IMR-90 (cell line): ENCODE measurements around the gene PAPSS1. TPM values are rescaled to one million over a fixed set of nuclear protein-coding genes. Genes with fewer than 3 reads are reported as not detected.
A peak's percentile ranks its signal among the peaks of the same experiment; 100 is the strongest.

Experiments
- ATAC-seq: fragments of 200-7000 bp; cut with Tn5 transposase; 2 replicates; pipeline ENCODE4 v1.9.1; 2020; ENCODE audit warnings: low read depth, mild to moderate bottlenecking, moderate library complexity
- BruUV-seq: library from RNA; stranded (reverse); fragments of 400-500 nt; replicated peaks from 2 replicates; lab custom pipeline; 2021; lab: Mats Ljungman, UMichigan
- CTCF ChIA-PET: fragments of 300-600 bp; formaldehyde crosslinking; extraction: SDS; loops from one replicate; lab custom pipeline; 2021; ENCODE audit warnings: antibody characterized with exemption; lab: Yijun Ruan, JAX
- POLR2A ChIA-PET: fragments of 300-600 bp; sonication (Branson Sonifier 250); formaldehyde crosslinking; loops from one replicate; lab custom pipeline; 2022; ENCODE audit warnings: antibody characterized with exemption; ENCODE audit not compliant: unreplicated experiment; lab: Charles Lee
- DNase-seq: peaks from one replicate; pipeline ENCODE4 v3.0.0; 2013
- H2AFZ ChIP-seq: replicated peaks from 2 replicates; pipeline ENCODE3; 2013; ENCODE audit warnings: low read length, mild to moderate bottlenecking; ENCODE audit not compliant: poor library complexity
- H2AK5ac ChIP-seq: 2 replicates; pipeline ENCODE4 v1.6.1; 2013; ENCODE audit warnings: low read depth, low read length, inconsistent platforms
- H2AK9ac ChIP-seq: replicated peaks from 2 replicates; pipeline ENCODE3; 2013; ENCODE audit warnings: mild to moderate bottlenecking, low read depth, low read length, moderate library complexity; ENCODE audit not compliant: poor library complexity
- H2BK120ac ChIP-seq: 2 replicates; pipeline ENCODE4 v1.6.1; 2013; ENCODE audit warnings: low read depth, low read length, inconsistent platforms
- H2BK15ac ChIP-seq: 3 replicates; pipeline ENCODE4 v1.6.1; 2013; ENCODE audit warnings: low read depth, low read length, inconsistent platforms
- H2BK20ac ChIP-seq: 2 replicates; pipeline ENCODE4 v1.6.1; 2013; ENCODE audit warnings: low read depth, mild to moderate bottlenecking, inconsistent platforms, low read length, moderate library complexity
- H2BK5ac ChIP-seq: 2 replicates; pipeline ENCODE4 v1.6.1; 2013; ENCODE audit warnings: mild to moderate bottlenecking, low read depth, low read length, inconsistent platforms; ENCODE audit not compliant: poor library complexity, severe bottlenecking
- H3K14ac ChIP-seq: replicated peaks from 2 replicates; pipeline ENCODE4 v1.6.1; 2013; ENCODE audit warnings: low read depth, low read length, inconsistent platforms
- H3K18ac ChIP-seq: 2 replicates; pipeline ENCODE4 v1.6.1; 2013; ENCODE audit warnings: low read depth, low read length, control low read depth
- H3K23ac ChIP-seq: 2 replicates; pipeline ENCODE4 v1.6.1; 2013; ENCODE audit warnings: low read depth, low read length, inconsistent platforms
- H3K27ac ChIP-seq: 2 replicates; pipeline ENCODE4 v1.5.1; 2013; ENCODE audit warnings: mild to moderate bottlenecking, control low read depth, low read length; ENCODE audit not compliant: insufficient read depth
- H3K27me3 ChIP-seq: 2 replicates; pipeline ENCODE4 v1.6.1; 2013; ENCODE audit warnings: low read length; ENCODE audit not compliant: control insufficient read depth, insufficient read depth
- H3K36me3 ChIP-seq: 2 replicates; pipeline ENCODE4 v1.6.1; 2013; ENCODE audit warnings: low read length, mixed read lengths; ENCODE audit not compliant: control insufficient read depth, insufficient read depth
- H3K4ac ChIP-seq: 2 replicates; pipeline ENCODE4 v1.6.1; 2013; ENCODE audit warnings: low read depth, low read length, inconsistent platforms
- H3K4me1 ChIP-seq: 2 replicates; pipeline ENCODE4 v1.6.1; 2013; ENCODE audit warnings: low read length, mixed read lengths; ENCODE audit not compliant: control insufficient read depth, insufficient read depth
- H3K4me2 ChIP-seq: 2 replicates; pipeline ENCODE4 v1.6.1; 2013; ENCODE audit warnings: low read depth, mild to moderate bottlenecking, control low read depth, low read length, moderate library complexity
- H3K4me3 ChIP-seq: 2 replicates; pipeline ENCODE4 v1.5.1; 2013; ENCODE audit warnings: low read depth, mild to moderate bottlenecking, control low read depth, low read length, moderate library complexity; ENCODE audit not compliant: insufficient read depth
- H3K56ac ChIP-seq: 2 replicates; pipeline ENCODE4 v1.6.1; 2013; ENCODE audit warnings: low read length, inconsistent platforms; ENCODE audit not compliant: insufficient read depth; ENCODE audit errors: extremely low read depth
- H3K79me1 ChIP-seq, 2 experiments: 2 replicates each; pipeline ENCODE4 v1.6.1; 2013; ENCODE audit warnings: low read length in 2 of 2, inconsistent platforms in 1 of 2, low read depth in 1 of 2
- H3K9ac ChIP-seq: 2 replicates; pipeline ENCODE4 v1.6.1; 2013; ENCODE audit warnings: low read depth, low read length, control low read depth
- H3K9me1 ChIP-seq: 2 replicates; pipeline ENCODE4 v1.6.1; 2013; ENCODE audit warnings: low read length, inconsistent platforms; ENCODE audit not compliant: insufficient read depth
- H3K9me3 ChIP-seq: 2 replicates; pipeline ENCODE4 v1.6.1; 2013; ENCODE audit warnings: low read length; ENCODE audit not compliant: control insufficient read depth, insufficient read depth
- H4K20me1 ChIP-seq: 2 replicates; pipeline ENCODE4 v1.6.1; 2013; ENCODE audit warnings: low read length, inconsistent platforms; ENCODE audit not compliant: insufficient read depth
- H4K5ac ChIP-seq: 2 replicates; pipeline ENCODE4 v1.6.1; 2013; ENCODE audit warnings: mild to moderate bottlenecking, low read depth, low read length, control low read depth
- H4K8ac ChIP-seq, 2 experiments: 2 replicates each; pipeline ENCODE4 v1.6.1; 2013; ENCODE audit warnings: low read depth in 2 of 2, low read length in 2 of 2, control low read depth in 1 of 2, inconsistent platforms in 1 of 2
- H4K91ac ChIP-seq: 2 replicates; pipeline ENCODE4 v1.6.1; 2013; ENCODE audit warnings: low read depth, low read length, inconsistent platforms; ENCODE audit not compliant: insufficient read depth
- CEBPB ChIP-seq: IDR thresholded peaks from 2 replicates; pipeline ENCODE4 v1.6.1; 2012; ENCODE audit warnings: low read depth, low read length, improper control_type of control experiment
- CTCF ChIP-seq: conservative IDR thresholded peaks from 2 replicates; pipeline ENCODE4 v1.5.1; 2012; ENCODE audit warnings: mild to moderate bottlenecking, low read depth, low read length, improper control_type of control experiment
- MAFK ChIP-seq: IDR thresholded peaks from 2 replicates; pipeline ENCODE4 v1.6.1; 2012; ENCODE audit warnings: low read depth, low read length, improper control_type of control experiment
- RCOR1 ChIP-seq: IDR thresholded peaks from 2 replicates; pipeline ENCODE4 v1.6.1; 2012; ENCODE audit warnings: mild to moderate bottlenecking, low read length, improper control_type of control experiment; ENCODE audit not compliant: insufficient replicate concordance
- RFX5 ChIP-seq: IDR thresholded peaks from 2 replicates; pipeline ENCODE4 v1.8.0; 2012; ENCODE audit warnings: low read depth, mild to moderate bottlenecking, low read length, moderate library complexity
- SMC3 ChIP-seq: fragments of 150-350 bp; IDR thresholded peaks from 2 replicates; pipeline ENCODE4 v1.6.1; 2016; ENCODE audit warnings: low read depth, mild to moderate bottlenecking, antibody characterized with exemption, low read length, moderate library complexity
- WGBS, 2 experiments: methylation state at CpG; one replicate each; pipeline versions ENCODE4 v1.1.5 to v1.1.7; 2013; ENCODE audit warnings: missing lambda C conversion rate in 2 of 2; ENCODE audit not compliant: insufficient read length in 1 of 2; ENCODE audit errors: extremely low coverage in 2 of 2; 5-methylcytosine and 5-hydroxymethylcytosine counted together
- dilution Hi-C: fragments of 300-500 bp; cut with HindIII; formaldehyde crosslinking; loops from one replicate; pipeline ENCODE4 v1.14.3; 2018; ENCODE audit warnings: low sequenced_read_pairs; ENCODE audit not compliant: unreplicated experiment
- in situ Hi-C: fragments of 300-500 bp; cut with MboI; formaldehyde crosslinking; loops from 3 replicates; pipeline ENCODE4 v1.14.3; 2019; ENCODE audit warnings: low sequenced_read_pairs, inconsistent platforms, mixed read lengths
- intact Hi-C: fragments of 100-400 bp; cut with micrococcal nuclease; formaldehyde crosslinking; loops from 2 replicates; pipeline ENCODE4 v1.10.0; 2022
- polyA plus RNA-seq, 3 experiments: library from polyadenylated mRNA; depleted of rRNA; stranded (reverse); fragments of >200 nt; gene quantifications; 2 replicates each; pipeline ENCODE4 v1.2.3, GENCODE V29; 2012; ENCODE audit warnings: low replicate concordance in 1 of 3
- total RNA-seq: library from RNA; depleted of rRNA; stranded (reverse); fragments of >200 nt; gene quantifications from 2 replicates; pipeline ENCODE4 v1.2.3, GENCODE V29; 2012
- TF ChIP-seq, protein P1 (sequence below): fragments of 150-350 bp; IDR thresholded peaks from 2 replicates; pipeline ENCODE4 v1.6.1; 2016; ENCODE audit warnings: low read depth, mild to moderate bottlenecking, low read length, moderate library complexity, borderline replicate concordance
- TF ChIP-seq, protein P2 (sequence below): fragments of 150-350 bp; IDR thresholded peaks from 2 replicates; pipeline ENCODE4 v1.6.1; 2017; ENCODE audit warnings: mild to moderate bottlenecking, antibody characterized with exemption, low read length, low read depth

Gene PAPSS1
- total and polyA plus RNA-seq, 2 of the 4 experiments (the other 2 are of a cell fraction), result 71.8 to 82.8 TPM

- H3K4ac ChIP-seq, result no peak overlapping the region
- dilution Hi-C loops, result no loop called here
- no peak overlapping the region for H4K8ac ChIP-seq
- H3K27ac ChIP-seq, result no peak overlapping the region
- no peak overlapping the region for H3K23ac ChIP-seq
- CTCF ChIA-PET, result no interaction called here
- no peak overlapping the region for H4K91ac ChIP-seq
- no peak overlapping the region for H3K56ac ChIP-seq
- no peaks in the 10 kb centered on the region for H3K9me3 ChIP-seq
- peaks cover 6% of the 10 kb centered on the region; the same call in 1 of the 2 replicates for H3K9me1 ChIP-seq
- DNase-seq (no peak), ATAC-seq (no peak)
- WGBS, 2 experiments, result no CpG with 5 or more reads among the region's 7 CpGs
- H3K4me3 ChIP-seq, result no peak overlapping the region
- no peak overlapping the region for H2BK120ac ChIP-seq
- H2BK5ac ChIP-seq, result no peak overlapping the region
- H2AFZ ChIP-seq, result no peak overlapping the region
- no peak overlapping the region for H3K9ac ChIP-seq
- H3K18ac ChIP-seq, result no peak overlapping the region
- in situ Hi-C loops, result no loop called here
- H3K27me3 ChIP-seq, result no peaks in the 10 kb centered on the region
- no peak overlapping the region for H2AK9ac ChIP-seq
- H3K79me1 ChIP-seq, result peaks cover 0 to 9% of the 10 kb centered on the region in 2 experiments; a peak in 1 of 4 replicates
- H3K4me2 ChIP-seq, result no peak overlapping the region
- H2AK5ac ChIP-seq, result no peak overlapping the region
- TF ChIP-seq RCOR1 (no peak), CEBPB (peak; percentile 31; the same call in 1 of the 2 replicates), SMC3 (no peak), CTCF (no peak), MAFK (no peak), RFX5 (no peak)
- TF ChIP-seq, protein P1, sequence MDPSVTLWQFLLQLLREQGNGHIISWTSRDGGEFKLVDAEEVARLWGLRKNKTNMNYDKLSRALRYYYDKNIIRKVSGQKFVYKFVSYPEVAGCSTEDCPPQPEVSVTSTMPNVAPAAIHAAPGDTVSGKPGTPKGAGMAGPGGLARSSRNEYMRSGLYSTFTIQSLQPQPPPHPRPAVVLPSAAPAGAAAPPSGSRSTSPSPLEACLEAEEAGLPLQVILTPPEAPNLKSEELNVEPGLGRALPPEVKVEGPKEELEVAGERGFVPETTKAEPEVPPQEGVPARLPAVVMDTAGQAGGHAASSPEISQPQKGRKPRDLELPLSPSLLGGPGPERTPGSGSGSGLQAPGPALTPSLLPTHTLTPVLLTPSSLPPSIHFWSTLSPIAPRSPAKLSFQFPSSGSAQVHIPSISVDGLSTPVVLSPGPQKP, result no peak
- TF ChIP-seq, protein P2, sequence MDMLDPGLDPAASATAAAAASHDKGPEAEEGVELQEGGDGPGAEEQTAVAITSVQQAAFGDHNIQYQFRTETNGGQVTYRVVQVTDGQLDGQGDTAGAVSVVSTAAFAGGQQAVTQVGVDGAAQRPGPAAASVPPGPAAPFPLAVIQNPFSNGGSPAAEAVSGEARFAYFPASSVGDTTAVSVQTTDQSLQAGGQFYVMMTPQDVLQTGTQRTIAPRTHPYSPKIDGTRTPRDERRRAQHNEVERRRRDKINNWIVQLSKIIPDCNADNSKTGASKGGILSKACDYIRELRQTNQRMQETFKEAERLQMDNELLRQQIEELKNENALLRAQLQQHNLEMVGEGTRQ, result no peak
- POLR2A ChIA-PET, result no interaction called here
- H3K36me3 ChIP-seq, result peaks cover 9% of the 10 kb centered on the region
- H3K14ac ChIP-seq, result no peak overlapping the region
- no peaks in the 10 kb centered on the region for H4K20me1 ChIP-seq
- intact Hi-C loops, result no loop called here
- no TSS peak for BruUV-seq
- no peak overlapping the region for H2BK20ac ChIP-seq
- H3K4me1 ChIP-seq, result no peaks in the 10 kb centered on the region
- no peak overlapping the region for H2BK15ac ChIP-seq
- H4K5ac ChIP-seq, result no peak overlapping the region
These were observed 77.0 kb downstream of the PAPSS1 start for GRCh38 chr4:107643021-107643420.
